GM19025 (cell line): ENCODE results near the gene NATD1.

Experiments used
- ATAC-seq: cut with Tn5 transposase; IDR thresholded peaks from one replicate; pipeline ENCODE4 v1.9.1; 2021; ENCODE audit warnings: mild to moderate bottlenecking, low read depth, moderate library complexity; ENCODE audit not compliant: unreplicated experiment

NATD1 gene

GRCh38 chr17:21277332-21277731 lies 24.1 kb upstream of the NATD1 start:
- no peak for ATAC-seq

GRCh38 chr17:21276264-21276588 lies 23.0 kb upstream of the NATD1 start:
- no peak for ATAC-seq

DNA sequence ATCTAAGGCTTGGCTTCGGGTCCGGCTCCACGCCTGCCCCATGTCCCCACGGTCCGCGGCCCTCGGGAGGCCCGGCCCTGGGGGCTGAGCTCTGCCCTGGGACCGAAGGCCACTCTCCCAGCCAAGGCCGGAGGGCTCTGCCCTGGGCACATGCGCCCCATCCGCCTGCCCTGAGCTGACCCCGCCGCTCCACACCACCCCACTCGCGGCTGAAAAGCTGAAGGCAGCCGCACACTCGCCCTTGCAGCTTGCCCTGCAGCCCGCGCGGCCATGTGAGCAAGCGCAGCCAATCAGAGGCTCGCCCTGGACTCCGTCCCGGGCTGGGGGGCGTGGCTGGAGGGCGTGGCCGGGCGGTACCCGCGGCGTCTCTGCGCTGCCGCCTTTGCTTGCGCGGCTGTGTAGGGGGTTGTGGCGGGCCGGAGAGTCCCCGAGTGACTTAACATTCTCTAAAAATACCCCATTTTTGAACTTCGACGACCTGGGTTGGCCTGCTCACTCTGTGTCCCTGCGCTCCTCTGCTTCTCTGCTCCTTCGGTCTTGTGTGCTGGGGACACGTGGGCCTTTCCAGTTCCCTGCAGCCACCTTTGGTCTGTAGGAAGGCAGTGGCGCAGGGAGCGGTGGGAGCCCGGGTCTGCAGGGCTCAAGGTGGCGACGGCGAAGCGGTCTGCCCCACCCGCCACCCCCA lies 22.5 kb upstream of the NATD1 start:
- peak; percentile 97 for ATAC-seq

GRCh38 chr17:21275047-21275578 lies 21.9 kb upstream of the NATD1 start:
- no peak for ATAC-seq

DNA sequence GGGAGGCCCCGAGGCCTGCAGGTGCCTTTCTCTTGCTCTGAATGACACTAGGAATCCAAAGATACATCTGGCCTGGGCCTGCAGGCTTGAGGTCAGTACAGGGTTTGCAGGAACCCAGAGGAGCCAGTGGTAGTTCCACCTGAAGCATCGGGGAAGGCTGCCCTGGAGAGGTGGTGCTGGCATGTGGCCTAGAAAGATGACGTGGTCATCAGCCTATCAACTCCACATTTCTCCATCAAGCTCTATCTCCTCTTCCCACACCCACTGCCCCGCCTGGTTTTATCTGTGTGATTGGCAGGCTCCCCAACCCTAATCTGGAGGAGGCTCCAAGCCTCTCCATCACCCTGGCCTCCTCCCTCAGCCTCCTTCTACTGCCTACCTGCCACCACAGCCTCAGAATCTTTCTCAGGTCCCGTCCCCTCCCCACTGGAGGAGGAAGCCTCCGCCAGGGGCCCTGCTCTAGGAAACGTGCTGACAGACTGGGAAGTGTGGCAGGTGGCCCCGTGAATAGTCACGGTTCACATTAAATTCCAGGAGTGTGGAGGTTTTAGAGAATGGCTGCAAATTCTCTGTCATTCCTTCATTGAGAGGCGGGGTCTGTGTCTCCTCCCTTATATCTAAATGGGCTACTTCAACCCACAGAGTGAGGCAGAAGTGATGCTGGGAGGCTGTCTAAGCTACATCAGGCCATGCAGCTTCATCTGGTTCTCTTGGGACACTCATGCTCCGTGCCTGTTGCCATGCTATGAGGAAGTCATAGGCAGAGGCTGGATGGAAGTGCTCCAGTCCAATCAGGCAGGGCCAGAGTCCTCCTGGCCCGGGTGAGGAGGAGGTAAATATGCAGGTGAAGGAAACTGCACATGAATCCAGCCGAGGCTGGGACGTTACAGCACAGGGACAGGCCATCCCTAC lies 19.9 kb upstream of the NATD1 start:
- ATAC-seq, result no peak

GRCh38 chr17:21272250-21272649 lies 19.0 kb upstream of the NATD1 start:
- no peak for ATAC-seq

DNA sequence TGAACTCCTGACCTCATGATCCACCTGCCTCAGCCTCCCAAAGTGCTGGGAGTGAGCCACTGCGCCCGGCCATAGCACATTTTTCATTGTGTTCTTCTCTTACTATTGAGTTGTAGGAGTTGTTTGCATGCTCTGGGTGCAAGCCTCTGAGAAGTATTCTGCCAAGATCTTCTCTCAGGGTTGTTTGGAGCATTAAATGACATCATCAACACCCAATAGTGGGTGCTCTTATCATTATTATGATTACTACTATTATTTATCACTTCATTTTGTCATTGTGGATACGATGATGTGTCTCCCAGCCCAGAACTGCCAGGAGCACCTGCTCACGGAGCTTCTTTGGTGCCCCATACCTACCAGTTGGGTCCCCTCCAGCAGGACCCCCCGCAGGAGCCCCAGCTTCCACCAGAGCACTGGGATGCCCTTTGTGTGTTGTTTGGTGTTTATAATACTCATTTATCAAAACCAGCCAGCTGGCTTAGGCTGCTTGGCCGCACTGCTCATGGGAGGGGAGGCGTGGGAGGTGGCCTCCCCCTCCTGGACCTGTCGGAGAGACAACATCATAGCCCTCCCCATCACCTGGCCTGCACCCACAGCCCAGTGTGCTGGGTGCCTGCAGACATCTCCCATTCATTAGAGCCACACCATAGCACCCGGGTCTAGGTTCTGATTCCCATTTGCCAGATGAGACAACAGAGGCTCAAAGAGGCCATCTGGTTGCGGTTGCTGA lies 18.4 kb upstream of the NATD1 start:
- ATAC-seq, result no peak

GRCh38 chr17:21269394-21269793 lies 16.2 kb upstream of the NATD1 start:
- no peak for ATAC-seq

GRCh38 chr17:21268596-21269188 lies 15.5 kb upstream of the NATD1 start:
- no peak for ATAC-seq

DNA sequence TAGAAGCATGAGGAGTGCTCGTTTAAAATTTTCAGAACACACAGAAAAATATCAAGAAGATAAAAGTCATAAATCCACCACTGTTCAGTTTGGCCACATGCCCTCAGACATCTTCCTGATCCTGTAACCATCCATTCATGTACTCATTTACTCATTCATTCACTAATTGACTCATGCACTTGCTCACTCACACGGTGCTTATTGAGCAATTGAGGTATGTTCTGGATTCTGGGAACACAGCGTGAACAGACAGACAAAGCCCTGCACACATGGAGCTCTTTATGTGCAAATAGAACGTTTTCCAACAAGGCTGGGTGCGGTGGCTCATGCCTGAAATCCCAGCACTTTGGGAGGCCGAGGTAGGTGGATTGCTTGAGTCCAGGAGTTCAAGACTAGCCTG lies 10.2 kb upstream of the NATD1 start:
- ATAC-seq, result no peak

DNA sequence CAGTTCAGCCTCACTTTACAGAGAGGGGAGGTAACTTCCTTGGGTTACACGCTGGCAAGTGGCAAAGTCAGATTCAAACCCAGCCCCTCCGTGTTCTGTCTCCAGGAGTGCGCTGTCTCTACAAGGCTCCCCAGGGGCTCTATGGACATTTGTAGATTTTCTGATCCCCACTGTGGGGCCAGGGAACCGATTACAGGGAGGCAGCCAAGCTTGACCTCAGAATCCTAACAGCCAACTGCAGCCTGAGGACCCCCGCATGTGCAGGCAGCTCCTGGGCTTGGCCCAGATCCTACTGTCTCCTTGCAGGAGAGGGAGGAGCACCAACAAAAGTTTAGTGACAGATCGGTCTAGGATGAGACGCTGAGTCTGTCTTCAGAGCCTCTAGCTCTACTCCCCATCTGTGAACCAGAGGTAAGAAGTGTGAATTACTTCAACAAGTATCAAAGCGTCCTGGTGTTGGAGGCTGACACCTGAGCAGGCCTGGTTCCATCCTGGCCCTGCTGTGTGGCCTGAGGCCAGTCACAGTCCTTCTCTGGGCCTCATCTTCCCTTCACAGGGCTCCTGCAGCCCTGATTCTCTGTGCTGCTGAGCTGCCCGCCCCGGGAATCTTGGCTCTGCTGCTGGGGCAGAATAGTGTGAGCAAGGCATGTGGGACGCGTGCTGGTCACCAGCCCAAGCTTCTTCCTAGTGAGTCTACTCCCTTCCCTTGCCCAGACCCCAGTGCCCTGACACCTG lies 9.2 kb upstream of the NATD1 start:
- ATAC-seq, result no peak

DNA sequence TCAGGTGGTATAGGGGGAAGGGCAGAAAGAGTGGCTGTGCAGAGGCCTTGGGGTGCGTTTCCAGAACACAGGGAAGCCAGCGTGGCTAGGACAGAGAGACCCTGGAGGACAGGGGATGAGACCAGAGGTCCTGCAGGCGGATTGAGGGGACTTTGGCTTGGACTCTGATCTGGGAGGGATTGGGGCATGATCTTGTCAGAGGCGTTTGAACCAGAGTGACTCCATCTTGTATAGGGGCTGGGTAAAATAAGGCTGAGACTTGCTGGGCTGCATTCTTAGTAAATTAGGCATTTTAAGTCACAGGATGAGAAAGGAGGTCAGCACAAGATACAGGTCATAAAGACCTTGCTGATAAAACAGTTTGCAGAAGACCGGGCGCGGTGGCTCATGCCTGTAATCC lies 5.4 kb upstream of the NATD1 start:
- no peak for ATAC-seq

GRCh38 chr17:21253646-21254441 lies 634 bp upstream of the NATD1 start:
- no peak for ATAC-seq

DNA sequence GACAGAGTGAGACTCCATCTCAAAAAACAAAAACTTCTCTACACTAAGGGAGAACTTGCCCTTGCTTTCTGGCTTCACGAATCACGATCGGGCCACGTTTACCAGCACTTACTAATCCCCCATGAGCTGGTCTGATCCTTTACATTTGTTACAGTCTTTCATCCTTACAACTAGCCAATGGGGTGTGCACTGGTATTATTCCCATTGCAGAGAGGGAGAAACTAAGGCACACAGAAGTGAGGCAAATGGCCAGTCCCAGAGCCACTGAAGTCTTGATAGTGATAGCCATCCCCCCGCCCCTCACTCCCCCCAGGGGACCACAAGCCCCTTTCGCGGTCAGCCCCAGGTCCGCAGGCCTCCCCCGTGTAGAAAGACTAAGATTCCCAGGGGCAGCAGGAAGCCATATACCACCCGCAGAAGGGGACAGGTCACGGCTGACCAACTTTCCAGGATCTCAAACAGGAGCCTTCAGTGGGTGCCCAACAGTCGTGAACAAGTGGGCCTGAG lies 868 bp downstream of the NATD1 start:
- ATAC-seq, result no peak

GRCh38 chr17:21251337-21252010 lies 1.7 kb downstream of the NATD1 start:
- ATAC-seq, result no peak

DNA sequence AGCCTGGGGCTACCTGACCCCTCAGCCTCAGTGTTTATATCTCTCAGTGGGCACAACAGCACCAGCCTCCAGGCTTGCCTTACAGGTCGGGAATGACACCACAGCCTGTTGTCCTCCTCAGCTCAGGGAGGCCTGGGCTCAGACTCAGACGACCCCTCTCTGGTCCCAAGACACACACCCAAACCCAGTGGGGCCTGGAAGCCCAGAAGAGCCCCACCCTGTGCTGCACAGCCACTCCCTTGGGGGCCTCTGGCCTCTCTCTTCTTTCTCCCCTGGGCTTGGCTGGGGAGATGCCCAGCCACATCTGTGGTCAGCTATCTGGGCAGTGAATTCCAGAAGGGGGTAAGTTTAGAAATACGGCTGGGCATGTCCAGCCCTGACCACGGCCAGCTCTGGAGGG lies 2.4 kb downstream of the NATD1 start:
- ATAC-seq, result no peak

GRCh38 chr17:21249920-21250703 lies 3.1 kb downstream of the NATD1 start:
- no peak for ATAC-seq
